HG03378 (cell line): ENCODE data around the gene MYBPH.

Experiments
- ATAC-seq: cut with Tn5 transposase; IDR thresholded peaks from one replicate; pipeline ENCODE4 v1.9.1; 2021; ENCODE audit warnings: mild to moderate bottlenecking, moderate library complexity; ENCODE audit not compliant: unreplicated experiment

Gene MYBPH

GRCh38 chr1:203201516-203202205 lies 26.0 kb upstream of the MYBPH start:
- ATAC-seq, result no peak

DNA sequence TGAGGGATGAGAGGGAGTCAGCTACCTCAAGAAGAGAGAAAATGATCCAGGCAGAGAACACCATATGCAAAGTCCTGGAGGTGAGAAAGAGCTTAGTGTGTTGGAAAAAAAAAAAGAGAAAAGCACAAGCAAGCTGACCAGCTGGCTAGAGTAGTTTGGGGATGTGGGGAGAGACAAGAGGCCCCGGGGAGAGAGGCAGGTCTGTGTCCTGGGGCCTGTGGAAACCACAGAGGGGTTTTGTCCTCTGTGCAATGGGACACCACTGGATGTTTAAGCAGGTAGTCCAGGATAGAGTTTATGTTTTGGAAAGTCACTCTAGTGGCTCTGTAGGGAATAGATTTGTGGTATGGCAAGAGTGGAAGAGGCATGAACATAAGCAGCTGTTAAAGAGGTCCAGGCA lies 25.3 kb upstream of the MYBPH start:
- ATAC-seq, result no peak

GRCh38 chr1:203199816-203200571 lies 24.4 kb upstream of the MYBPH start:
- ATAC-seq, result no peak

DNA sequence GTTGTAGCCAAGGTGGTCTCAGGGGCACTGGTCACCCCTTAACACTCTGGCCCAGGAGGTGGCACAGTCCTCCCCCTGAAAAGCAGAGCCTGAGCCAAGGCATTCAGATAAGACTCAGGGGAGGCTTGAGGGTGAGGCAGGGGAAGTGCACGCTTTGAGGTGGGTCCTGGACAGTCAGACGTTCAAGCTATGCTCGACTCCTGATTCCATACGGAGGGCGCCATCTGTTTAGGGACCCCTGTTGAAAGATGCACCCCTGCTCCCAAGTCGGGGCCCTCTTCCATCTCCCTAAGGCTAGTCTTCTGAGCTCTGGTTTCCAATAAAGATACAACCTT lies 23.8 kb upstream of the MYBPH start:
- no peak for ATAC-seq

GRCh38 chr1:203199002-203199401 lies 23.4 kb upstream of the MYBPH start:
- ATAC-seq, result no peak

DNA sequence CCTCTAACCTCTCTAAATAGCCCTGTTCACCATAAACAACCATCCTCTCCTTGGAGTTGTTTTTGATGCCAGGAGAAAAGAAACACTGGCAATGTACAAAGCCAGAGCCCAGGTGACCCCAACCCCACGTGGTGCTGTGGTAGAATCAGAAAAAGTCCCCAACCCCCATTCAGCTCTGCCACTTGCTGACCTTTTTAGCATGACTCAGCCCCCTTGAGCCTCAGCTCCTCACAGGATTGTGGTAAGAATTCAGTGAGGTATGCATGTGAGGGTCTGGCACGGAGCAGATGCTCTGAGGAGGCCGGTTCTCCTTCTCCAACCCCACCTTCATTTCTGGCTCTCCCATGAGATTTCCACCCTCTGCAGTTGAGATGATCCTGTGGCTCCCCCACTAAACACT lies 22.0 kb upstream of the MYBPH start:
- no peak for ATAC-seq

DNA sequence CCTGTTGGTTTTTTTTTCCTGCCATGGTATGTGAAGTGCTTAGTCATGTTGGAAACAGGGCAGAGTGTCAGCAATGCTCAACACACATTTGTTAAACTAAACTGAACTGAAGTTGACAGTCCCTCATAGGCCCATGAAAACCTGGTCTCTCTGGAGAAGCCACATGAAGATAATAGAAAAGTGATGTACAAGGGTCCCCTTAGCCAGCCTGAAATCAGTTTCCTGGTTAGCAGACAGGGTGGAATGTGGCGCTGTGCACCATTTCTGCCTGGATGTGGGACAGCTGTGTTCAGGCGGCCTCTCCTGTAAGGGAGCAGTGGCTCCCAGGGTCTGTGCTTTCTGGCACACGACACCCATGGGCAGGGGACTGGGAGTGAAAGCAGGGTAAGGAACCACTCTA lies 20.7 kb upstream of the MYBPH start:
- no peak for ATAC-seq

DNA sequence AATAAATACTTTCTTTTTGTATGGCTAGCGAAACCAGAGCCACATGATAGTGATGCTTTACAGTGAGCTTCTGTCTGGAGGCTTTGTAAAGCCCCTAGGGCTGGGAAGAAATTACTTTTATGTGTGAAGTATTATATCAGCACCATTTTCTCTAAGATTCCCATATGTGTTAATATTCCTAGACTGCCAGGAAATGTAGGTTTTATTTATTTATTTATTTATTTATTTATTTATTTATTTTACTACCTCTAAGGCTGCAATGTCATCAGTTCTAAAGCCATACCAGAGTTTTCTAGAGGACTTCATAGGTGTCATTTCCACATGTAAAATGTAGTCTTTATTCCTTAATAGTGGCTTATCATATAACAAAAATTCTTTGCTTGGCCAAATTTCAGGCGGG lies 15.3 kb upstream of the MYBPH start:
- ATAC-seq, result no peak

DNA sequence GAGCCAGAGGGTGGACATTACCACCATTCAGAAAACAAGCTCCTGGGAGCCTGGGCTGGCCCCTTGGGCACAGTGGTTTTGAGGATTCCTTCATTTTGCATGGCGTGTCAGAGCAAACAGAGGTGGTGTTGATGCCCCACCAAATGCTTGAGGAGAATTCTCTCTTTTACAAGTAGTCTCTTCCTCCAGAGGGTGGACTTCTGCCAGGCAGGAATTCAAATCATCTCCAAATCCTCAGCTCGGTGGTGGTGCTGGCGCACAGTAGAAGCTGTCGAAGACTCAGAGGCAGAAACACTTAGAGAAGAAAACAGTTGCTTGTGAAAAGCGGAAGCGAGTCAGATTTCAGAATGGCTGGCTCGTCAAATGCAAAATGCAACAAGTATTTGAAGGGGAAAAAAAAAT lies 14.3 kb upstream of the MYBPH start:
- ATAC-seq, result no peak

DNA sequence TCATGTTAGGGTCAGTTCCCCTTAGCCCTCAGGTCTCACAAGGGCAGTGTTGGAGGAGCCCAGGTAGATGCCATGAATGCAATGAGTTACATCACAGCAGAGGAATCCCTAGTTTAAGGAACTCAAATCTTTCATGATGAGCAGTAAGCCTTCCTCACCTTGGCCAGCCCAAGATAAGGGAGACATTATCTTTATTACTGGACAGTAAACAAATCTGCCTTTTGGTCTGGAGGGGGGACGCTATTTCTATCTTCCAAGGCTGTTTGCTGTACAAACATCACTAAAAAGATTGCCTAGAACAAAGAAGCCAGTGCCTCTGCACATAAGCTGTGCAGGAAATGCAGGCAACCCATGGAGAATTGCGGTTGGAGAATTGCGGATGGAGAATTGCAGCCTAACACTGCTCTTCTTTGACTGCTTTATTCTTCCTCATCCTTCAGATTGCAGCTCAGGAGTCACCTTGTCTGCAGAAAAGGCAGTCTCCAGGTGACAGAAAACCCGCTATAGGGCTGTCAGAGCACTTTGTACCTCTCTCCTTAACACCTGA lies 13.1 kb upstream of the MYBPH start:
- no peak for ATAC-seq

DNA sequence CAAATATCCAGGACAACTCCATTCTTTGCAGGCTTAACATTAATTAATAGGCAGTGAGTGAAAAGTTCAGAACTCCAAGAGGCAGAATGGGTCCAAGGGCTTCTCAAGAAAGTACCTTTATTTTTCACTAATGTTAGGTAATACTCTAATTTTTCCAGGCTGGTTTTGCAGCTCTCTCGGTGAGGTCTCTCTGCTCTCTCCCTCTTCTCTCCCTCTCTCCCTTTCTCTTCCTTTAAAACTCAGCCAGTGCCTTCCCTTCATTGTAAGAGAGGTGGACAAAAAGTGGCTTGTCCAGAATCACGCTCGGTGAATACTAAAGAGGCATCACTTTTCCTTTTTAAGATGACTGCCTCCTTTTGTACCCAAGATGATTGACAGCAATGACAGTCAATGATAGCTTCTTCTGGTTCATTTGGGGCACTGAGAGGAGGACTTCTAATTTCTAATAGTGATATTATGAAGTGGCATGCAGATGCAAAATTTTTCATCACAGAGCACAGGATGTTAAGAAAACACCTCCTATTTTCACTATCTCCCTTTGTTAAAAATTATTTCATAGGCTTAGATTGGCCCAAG lies 12.2 kb upstream of the MYBPH start:
- ATAC-seq, result no peak

DNA sequence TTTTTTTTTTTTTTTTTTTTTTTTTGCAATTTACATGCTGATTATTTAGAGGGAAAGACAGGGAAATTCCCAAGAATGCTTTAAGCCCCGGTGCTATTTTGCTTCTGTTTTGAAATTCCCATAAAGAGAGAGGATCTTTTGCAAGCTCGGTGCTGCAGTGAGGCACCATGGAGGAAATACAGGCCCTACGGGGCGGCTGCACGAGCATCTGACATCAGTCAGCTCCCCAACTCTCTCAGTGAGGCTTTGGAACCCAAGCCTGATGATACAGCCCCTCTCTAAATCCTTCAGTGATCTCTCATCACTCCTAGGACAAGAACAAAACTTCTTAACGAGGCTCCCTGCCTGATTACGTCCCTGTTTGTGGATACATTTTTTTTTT lies 11.7 kb upstream of the MYBPH start:
- ATAC-seq, result no peak

DNA sequence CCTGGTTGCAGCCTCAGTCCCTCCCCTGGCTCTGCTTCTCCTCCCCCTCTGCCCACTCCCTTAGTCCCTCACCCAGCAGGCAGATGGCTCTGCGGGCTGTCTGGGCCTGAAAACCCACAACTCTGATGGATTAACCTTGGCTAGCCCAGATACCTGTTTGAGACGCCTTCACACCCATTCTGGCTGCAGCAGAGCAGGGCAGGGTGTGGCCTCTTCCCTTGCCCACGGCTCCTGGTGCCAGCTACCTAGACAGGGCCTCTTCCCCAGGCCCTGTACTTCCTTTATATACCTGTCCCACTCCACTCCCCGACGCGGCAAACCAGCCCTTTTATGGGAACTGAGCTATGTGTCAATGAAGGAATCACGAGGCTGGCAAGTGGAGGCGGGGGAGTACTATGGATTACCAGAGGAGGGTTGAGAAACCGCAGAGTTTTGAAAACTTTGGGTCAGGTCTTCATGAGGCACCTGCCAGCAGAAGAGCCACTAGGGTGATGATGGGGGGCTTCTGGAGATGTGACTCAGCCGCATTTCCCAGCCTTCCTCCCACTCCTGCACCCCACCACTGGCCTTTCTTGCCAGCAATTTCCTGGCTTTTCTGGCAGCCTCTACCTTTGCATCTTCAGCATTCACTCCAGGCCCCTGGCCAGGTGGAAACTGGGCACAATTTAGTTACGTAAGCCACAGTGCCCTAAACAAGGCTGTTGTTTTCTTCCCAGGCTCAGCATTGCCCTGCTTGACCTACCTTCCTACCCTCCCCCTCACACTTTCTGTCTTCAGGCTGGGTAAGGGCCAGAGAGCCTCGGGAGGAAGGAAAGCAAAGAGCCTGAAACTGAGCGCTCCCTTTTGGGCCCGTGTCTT lies 11.0 kb upstream of the MYBPH start, which contains the start of gene CHI3L1:
CHI3L1 (minus strand) TSS at position 259 of the 858 bp plus-strand sequence; CDS start at position 178, 81 bp downstream.
- no peak for ATAC-seq

- ATAC-seq, result no peak
Measured at GRCh38 chr1:203186091-203186445, 10.4 kb upstream of the MYBPH start.

DNA sequence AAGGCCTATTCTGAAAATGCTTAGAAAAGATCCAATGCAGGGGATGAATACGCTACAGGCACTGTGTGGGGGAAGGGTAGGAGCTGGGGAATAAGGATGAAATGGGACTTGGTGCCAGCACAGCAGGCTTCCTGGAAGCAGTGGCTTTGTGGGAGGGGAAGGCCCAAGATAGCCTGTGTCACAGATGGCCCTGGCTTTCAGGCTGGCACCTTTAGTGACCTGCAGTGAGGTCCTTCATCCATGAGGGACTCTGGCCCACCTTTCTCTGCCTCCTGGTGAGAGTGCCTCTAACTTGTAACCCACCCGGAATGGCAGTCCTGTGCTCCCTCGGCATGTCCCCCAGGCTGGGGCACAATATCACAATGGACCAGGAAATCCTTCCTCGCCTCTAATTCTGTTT lies 10.0 kb upstream of the MYBPH start:
- no peak for ATAC-seq

GRCh38 chr1:203185061-203185461 lies 9.4 kb upstream of the MYBPH start:
- no peak for ATAC-seq

DNA sequence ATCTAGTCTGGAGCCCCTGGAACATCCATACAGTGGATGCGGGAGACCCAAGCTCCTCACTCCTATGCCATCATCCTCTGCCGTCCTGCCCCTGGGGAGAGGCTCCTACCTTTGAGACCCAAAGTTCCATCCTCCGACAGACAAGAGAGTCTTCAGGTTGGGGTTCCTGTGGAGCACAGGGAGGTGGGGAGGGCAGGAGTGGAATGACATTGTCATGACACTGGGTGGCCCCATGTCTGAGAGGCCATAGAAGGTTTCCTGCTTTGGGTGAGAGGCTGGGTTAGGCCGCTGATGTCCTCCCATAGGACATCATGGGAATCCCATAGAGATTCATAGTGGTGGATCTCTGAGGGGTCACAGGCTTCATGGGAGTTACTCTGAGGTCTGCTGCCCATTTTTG lies 8.8 kb upstream of the MYBPH start:
- no peak for ATAC-seq

GRCh38 chr1:203183828-203184227 lies 8.2 kb upstream of the MYBPH start:
- ATAC-seq, result no peak

- ATAC-seq, result no peak
Measured at GRCh38 chr1:203182387-203182953, 6.8 kb upstream of the MYBPH start.

DNA sequence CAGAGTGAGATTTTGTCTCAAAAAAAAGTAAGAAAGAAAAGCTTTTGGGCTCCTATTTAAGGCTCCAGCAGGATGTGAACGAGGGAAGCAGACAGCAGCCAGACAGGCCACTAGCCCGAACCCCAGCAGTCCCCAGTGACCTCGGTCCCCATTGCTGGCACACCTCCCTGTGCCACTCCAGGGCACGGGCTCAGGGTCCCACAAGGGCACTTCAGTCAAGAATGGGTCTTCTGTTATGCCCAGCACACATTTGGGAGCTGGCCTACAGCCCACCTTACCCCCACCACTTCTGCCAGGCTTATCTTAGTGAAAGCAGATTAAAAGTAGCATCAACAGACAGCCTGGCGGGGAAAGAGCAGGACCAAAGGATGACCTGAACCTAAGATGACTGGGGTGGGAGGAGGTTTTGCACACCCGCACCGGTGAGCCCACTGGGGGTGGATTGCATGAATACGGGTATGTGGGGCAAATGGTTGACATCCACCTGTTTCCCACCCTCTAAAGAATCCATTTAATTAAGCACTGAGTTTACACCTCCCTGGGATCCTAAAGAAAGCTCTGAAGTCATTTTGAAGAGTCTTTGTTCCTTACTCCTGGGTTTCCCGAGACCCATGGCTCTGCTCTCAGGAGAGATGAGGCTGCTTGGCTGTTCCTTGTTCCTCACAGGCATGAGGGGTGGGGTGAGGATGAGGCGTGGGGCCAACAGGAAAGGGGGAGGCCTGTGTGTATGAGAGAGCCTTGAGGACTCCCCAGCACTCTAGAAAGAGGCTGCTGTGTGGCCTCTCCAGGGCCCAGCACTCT lies 6.2 kb upstream of the MYBPH start:
- no peak for ATAC-seq
